HG02884 (cell line): ENCODE results near the gene AMH.
"Not testable (repeated sequence)": the region's sequence is repeated elsewhere in the genome, so short reads cannot be mapped to it uniquely, and the experiment has no call there.

Experiments
- ATAC-seq: cut with Tn5 transposase; IDR thresholded peaks from one replicate; pipeline ENCODE4 v1.9.1; 2021; ENCODE audit warnings: mild to moderate bottlenecking, moderate library complexity; ENCODE audit not compliant: unreplicated experiment

Gene AMH

DNA sequence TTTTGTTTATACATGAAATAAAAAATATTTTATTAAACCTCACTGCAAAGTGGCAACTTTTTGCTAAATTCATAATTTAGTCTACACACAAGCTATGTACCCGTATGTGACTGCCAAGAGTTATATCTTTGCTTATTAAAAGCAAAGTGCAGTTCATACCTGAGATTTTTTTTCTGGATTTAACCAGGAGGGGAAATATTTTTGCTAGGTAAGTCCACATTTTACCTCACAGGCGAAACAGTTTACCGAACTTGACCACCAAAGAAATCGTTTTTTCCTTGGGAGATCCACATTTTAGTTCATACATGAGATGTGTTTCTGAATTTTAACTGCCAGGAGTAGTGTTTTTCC is 19.3 kb downstream of the AMH start:
- ATAC-seq: no peak

DNA sequence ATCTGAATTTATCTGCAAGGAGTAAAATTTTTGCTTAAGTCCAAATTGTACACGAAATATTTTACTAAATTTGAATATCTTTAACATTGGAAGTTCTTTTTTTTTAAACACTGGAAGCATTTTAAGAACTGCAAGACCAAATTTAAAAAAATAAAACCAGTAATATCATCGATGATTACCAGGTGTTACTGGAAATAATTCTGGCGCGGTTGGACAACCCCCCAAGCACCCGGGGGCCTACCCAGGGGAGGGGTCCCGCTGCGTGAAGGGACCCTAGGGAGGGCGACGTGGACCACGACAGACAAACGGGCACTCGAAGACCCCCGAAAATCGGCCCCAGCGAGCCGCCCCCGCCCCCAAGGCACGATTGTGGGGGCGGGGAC is 19.7 kb downstream of the AMH start:
- no peak for ATAC-seq

DNA sequence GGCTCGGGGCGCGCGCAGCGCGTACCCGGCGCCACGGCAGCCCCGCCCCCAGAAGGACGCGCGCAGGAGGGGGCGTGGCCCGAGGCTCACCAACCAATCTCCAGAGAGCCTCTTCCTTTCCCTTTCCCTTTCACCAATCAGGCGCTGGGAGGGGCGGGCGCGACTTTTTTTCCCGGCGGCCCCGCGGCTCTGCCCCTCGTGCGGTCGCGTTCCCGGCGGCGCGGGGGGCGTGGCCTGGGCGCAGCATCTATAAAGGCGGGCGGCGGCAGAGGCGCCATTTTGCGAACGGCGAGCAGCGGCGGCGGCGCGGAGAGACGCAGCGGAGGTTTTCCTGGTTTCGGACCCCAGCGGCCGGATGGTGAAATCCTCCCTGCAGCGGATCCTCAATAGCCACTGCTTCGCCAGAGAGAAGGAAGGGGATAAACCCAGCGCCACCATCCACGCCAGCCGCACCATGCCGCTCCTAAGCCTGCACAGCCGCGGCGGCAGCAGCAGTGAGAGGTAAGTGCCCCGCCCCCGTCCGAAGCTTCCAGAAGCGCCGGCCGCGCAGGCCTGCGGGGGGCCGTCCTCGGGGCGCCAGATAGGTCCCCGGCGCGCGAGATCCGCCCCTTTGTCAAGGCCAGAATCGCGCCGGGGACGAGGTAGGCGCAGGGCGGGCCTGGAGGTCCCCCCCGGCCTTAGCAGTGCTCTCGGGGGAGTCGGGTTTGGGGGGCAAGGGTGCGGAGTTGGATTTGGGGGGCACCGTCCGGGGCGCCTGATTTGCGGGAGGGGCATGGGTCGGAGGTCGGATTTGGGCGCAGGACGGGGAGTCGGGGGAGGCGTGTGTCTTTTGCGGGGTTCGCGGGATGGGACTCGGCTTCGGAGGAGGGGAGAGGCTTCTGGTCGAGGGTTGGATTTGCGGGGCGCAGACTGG is 20.4 kb downstream of the AMH start:
- ATAC-seq: no peak

DNA sequence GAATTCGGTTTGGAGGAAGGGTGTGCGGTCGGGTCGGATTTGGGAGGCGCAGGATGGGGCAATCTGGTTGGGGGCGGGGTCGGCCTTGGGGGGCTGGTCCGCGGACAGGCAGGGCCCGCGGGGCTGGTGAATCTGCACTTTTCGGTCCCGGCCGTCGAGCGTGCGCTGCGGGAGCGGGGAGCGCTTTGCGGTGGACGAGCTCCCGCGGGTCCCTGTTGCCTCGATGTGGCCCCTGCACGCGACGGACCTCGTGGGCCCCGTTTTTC is 21.0 kb downstream of the AMH start:
- ATAC-seq: no peak

DNA sequence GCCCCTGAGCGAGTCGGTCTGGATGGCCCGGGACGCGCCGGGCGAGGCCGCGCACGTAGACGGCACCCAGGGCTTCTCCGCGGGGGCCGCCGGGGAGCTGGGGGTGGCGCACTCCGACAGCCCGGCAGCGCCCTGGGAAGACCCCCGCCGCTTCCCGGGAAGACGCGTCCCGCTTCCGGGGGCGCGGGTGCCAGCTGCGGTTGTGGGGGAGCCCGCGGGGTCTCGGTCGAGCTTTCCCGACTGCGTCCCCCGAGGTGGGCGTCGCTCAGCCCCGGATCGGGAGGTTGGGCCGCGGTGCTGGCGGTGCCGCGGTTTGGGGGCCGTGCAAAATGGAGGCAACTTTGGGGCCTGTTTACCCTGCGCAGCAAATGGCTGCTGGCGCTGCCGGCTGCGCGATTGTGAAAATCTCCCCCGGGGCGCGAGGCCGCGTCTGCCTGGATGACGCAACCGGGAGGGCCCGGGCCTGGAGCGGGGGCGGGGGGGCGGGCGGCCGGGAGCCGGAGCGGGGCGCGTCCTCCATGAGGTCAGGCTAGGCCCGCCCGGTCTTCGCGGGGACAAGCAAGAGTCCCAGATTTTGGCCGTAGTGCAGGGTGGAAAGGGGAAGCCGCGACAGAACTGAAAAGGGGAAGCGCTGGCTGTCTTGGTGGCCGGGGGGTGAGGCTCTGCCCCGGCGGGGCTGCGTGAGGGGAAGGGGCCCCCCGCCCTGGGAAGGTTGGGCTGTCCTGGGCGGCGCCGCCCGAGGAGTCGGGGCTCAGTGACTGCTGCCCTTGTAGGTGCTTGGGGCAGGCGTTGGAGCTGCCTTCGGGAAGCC is 21.5 kb downstream of the AMH start:
- ATAC-seq: no peak

DNA sequence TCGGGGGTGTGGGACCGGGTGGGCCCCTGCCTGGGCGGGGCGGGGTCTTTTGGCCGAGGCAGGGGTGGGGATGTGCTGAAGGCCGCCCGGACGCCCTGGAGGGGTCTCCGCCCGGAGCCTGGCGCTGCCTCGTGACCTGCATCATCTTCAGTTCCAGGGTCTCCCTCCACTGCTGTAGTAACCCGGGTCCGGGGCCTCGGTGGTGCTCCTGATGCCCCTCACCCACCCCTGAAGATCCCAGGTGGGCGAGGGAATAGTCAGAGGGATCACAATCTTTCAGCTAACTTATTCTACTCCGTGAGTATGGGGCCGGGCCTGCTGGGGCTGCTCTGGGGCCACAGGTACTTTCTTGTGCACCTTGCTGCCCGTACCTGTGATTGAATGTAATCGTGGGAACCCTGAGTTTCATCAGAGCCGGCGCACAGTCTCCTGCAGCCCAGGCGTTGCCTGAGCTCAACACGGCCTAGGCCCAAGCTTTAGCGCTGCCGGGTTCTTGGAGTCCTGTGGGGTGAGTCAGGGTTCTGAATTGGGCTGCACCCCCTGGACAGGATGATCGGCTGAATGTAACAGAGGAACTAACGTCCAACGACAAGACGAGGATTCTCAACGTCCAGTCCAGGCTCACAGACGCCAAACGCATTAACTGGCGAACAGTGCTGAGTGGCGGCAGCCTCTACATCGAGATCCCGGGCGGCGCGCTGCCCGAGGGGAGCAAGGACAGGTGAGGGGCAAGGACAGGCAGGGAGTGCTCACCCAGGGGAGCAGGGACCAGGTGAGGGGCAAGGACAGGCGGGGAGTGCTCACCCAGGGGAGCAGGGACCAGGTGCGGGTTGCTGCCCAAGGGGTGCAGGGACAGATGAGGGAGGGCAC is 22.3 kb downstream of the AMH start:
- ATAC-seq: no peak

DNA sequence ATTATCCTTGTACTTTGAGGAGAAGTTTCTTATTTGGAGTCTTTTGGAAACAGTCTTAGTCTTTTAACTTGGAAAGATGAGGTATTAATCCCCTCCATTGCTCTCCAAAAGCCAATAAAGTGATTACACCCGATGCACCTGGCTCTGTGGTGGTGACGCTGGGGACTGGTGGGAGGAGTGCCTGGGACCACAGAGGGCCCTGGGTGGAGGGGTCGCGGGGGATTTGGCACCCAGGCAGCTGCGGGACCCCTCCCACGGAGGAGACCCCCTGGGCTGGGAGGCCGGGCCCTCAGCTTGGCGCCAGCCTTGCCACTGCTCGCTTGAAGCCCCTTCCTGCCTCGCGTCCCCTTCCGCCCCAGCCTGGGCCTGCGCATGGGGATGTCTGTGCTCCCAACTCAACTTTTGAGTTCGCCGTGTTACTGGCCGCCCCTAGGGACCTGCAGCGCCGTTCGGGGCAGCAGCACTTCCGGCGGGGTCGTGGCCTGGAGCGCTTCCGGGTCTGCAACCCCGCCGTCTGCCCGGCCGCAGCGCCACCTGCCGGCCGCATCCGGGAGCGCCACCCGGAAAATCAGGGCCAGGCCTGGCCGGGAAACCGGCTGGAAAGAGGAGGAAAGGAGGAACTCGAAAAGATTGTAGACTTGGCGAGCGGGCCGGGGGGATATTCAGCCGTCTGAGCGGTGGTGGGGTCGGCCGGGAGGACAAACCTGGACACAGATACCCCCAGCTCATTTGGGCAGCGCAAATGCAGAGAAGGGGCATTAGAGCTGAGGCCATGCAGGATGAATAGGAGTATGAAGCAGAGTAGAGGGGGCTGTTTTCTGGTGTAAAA is 24.4 kb downstream of the AMH start:
- no peak for ATAC-seq

DNA sequence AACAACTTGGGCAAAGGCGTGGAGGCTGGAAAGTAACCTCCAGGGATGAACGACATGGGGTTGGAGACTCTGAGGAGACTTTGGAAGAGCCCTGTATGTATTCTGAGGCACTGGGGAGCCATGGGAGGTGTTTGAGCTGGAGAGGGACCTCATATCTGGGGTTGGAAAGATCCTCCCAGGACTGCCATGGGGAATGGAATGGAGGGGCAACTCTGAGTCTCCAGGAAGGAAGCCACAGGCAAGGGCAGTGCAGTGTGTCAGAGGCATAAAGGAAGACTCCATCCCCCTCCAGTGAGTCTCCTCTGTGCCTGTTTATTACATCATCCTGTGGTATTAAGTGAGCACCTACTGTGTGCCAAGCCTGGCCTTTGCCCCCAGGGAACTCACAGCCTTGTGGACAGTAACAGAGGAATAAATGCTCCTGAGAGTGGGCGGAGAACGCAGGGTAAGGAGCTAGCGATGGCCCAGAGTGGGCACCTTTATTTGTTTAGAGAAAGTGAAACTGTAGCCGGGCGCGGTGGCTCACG is 25.1 kb downstream of the AMH start:
- ATAC-seq: no peak

DNA sequence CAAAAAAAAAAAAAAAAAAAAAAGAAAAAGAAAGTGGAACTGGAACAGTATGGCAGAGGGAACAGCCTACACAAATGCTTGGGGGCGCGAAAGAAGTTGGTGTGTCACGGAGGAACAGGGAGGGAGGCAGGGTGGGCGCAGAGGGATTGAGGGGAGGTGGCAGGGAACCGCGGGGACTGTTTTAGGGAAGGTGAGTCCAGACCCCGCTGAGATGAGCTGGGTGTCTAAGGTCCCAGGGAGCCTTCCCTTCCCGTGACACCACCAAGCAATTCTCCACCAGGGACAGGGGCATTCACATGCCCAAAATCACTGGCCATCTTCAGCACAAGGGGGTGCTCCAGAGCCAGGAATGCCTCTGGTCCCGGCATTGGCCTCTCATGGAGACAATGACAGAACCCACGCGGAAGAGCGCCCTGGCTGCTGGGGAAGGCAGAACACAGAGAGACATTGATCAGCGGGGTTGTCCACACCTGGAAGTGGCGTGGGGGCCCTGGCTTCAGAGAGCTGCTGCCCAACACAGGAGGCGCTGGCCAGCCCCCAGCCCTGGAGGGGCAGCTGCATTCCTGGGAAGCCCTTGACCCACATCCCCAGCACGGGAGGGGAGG is 25.9 kb downstream of the AMH start:
- ATAC-seq: no peak

DNA sequence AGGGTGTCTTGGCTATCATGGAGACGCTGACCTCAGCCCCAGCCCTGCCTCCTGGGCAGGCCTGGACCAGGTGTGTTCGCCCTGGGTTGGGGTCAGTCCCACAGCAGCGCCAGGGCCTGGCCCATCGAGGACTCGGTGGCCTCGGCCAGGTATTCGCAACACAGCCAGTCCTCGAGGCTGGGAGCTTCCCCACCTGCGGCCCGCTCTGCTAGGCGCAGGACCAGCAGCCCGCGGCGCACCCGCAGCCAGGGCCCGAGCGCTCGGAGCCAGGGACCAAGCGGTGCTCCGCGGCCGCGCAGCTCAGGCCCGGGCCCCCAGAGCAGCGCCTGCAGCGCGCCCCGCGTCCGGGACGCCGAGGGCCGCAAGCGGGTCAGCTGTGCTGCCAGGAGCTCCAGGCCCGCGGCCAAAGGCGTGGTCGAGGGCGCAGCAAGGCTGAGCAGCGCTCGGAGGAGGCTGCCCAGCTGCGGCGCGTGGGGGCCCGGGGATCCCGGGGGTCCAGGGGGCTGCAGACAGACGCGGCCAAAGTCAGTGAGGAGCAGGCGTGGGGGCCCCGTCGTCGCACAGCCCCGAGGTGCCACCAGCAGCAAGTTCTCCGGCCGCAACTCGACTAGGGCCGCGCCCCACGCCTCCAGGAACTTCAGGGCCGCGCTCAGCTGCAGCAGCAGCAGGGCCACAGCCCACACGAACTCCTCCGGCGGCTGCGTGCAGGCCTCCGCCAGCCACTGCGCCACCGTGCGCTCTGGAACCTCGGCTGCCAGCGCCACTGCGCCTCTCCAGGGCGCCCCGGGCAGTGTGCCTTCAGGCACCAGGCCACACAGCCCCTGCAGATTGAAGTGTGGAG is 26.7 kb downstream of the AMH start:
- ATAC-seq: no peak

DNA sequence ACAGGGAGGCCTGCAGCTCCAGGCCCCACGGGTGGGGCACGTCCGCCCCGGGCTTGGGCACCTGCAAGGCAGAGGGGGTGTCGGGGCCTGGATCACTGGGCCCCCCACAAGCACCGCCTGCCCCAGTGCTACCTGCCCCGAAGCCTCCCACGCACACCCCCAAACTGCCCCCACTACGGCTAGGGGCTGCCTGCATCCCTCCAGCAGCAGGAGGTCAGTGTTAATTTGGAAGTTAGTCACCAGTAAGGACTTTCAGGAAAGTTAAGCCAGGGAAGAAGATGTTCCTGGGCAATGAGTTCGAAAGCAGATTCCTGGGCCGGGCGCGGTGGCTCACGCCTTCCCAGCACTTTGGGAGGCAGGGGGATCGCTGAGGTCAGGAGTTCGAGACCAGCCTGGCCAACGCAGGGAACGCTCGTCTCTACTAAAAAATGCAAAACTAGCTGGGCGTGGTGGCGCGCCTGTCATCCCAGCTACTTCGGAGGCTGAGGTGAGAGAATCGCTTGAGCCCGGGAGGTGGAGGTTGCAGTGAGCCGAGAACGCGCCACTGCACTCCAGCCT is 27.4 kb downstream of the AMH start:
- no peak for ATAC-seq

DNA sequence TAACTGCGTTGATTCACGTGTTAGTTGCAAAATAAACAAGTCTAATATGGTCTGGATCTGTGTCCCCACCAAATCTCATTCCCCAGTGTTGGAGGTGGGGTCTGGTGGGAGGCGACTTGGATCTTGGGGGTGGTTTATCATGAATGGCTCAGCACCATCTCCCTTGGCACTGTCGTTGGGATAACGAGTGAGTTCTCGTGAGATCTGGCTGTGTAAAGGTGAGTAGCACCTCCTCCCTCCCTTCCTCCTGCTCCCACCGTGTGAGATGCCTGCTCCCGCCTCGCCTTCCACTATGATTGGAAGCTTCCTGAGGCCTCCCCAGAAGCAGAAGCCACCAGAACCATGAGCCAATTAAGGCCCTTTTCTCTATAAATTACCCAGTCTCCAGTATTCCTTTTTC is 28.0 kb downstream of the AMH start:
- no peak for ATAC-seq

DNA sequence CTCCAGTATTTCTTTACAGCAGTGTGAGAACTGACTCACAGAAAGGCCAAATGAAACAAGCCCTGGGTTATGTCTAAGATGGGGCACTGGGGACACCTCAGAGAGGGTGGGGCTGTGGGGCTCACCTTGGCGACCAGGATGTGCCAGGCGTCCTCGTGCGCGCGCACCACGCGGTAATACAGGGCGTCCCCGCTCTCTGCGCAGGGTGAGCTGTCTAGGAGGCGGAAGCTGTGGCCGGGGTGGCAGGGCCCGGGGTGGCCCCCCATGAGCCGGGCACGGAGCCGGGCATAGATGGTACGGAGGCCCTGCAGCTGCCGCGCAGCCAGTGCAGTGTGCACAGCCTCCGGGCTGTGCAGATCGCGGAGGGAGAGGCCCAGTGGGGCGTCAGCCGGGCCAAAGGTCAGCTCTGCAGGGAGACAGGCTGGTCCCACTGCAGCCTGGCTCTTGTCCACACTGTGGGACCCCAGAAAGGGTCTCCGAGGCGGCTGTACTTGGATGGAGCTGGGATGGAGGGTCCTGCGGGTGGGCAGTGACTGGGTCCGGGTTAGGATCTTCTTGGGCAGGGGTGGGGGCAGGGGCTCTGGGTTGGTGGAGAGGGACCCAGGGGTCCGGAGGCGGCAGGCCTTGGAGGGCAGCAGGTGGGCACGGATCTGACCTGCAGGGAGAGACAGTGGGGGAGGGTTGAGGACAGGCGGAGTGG is 29.5 kb downstream of the AMH start:
- ATAC-seq: no peak

DNA sequence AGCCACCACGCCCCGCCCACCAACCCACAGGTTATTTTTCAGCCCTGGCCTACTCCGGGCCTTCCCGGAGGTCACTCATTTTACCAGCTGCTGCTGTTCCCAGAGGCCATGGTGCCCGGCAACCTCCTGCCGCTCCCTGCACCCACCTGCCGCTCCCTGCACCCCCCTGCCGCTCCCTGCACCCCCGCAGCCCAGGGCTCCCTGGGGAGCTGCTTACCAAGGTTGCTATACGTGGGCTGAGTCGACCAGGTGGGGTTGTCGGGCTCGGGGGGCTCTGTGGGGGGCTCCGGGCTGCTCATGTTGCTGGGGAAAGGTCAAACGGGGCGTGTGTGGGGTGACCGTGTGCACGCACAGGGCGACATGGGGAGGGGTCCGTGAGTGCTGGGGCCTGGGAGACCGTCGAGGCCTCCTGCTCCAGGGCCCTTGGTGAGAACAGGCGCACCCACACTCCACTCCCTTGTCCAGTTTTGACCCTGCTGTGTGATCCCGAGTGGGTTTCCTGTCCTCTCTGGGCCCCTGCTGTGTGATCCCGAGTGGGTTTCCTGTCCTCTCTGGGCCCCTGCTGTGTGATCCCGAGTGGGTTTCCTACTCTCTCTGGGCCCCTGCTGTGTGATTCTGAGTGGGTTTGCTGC is 31.6 kb downstream of the AMH start:
- ATAC-seq: no peak

DNA sequence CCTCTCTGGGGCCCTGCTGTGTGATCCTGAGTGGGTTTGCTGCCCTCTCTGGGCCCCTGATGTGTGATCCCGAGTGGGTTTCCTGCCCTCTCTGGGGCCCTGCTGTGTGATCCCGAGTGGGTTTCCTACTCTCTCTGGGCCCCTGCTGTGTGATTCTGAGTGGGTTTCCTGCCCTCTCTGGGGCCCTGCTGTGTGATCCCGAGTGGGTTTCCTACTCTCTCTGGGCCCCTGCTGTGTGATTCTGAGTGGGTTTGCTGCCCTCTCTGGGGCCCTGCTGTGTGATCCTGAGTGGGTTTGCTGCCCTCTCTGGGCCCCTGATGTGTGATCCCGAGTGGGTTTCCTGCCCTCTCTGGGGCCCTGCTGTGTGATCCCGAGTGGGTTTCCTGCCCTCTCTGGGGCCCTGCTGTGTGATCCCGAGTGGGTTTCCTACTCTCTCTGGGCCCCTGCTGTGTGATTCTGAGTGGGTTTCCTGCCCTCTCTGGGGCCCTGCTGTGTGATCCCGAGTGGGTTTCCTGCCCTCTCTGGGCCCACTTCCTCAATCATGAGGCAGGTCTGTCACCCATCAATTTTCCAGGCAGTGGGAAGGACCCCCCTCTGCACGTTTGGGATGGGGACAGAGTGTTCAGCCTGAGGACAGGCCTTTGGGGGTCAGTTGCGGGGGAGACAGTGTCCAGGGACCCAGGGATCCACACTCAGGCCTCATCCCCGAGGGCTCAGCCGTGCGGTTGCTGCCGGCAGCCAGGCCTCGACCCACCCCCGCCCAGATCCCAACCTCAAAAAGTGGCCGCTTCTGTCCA is 32.3 kb downstream of the AMH start:
- ATAC-seq: not testable (repeated sequence)

DNA sequence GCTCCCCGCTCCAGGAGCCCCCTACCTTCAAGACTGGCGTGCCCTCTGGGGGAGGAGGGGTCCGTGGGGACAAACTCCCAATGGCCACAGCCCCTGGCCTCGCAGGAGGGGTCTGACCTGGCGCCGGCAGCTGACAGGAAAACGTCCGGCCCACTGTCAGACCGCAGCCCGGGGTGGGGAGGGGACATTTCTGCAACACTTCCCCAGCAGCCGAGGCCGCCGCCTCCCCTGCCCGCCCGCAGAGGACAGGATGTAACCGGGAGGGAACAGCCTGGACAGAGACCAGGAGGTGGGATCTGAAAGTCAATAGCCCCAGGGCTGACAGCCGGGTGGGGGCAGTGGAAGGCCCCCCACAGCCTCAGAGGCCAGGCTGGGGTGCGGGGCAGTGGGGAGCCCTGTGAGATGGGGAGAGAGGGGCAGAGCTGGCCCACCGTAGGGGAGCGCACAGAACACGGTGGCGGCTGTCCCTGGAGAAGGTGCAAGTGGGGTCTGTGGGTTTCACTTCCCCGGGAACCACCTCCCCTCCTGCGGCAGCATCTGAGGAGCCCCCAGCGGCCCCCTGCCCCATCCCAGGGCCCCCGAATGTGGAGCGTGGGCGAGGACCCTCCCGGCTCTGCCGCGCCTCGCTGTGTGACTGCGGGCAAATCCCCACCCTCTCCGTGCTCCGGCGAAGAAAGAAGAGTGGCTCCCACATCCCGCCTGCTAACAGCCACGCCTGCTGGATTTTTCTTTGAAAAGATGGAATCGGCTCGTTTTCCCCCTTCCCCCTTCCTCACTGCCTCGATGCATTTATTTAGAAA is 33.1 kb downstream of the AMH start, which contains the start of gene PEAK3:
PEAK3 (minus strand) TSS at position 114 of the 800 bp plus-strand sequence. CDS start 1,244 bp downstream, outside the sequence.
- no peak for ATAC-seq
